Measurements from ENCODE around the gene MEGF11. TPM values are rescaled to one million over a fixed set of nuclear protein-coding genes. Genes with fewer than 3 reads are reported as not detected.
"Not testable (repeated sequence)": the region's sequence is repeated elsewhere in the genome, so short reads cannot be mapped to it uniquely, and the experiment has no call there.

MEGF11 gene
- total RNA-seq, 1 experiment from 2014 or later = not detected

- intact Hi-C loops (cut with micrococcal nuclease; ENCODE audit: unreplicated experiment) = loop anchor here (5.0 to 10.0 kb wide), 3 partner anchors 105 to 307 kb away; no protein-coding TSS in a partner anchor
- H3F3A ChIP-seq (ENCODE audit: insufficient read depth, low read depth) = no peaks in the 10 kb centered on the region
- H3K27ac ChIP-seq = no peak overlapping the region
- no peaks in the 10 kb centered on the region for H3K9me3 ChIP-seq (ENCODE audit: insufficient read depth, low read depth)
- BruUV-seq (replicated peaks) = no TSS peak
- no peak for TF ChIP-seq EZH2 (IDR thresholded peaks at IDR 0.05; ENCODE audit: low read depth)
- no peak for TF ChIP-seq CTCF (conservative IDR thresholded peaks at IDR 0.05)
- H3K4me3 ChIP-seq = no peak overlapping the region
- H3K27me3 ChIP-seq (ENCODE audit: insufficient read depth, low read depth) = no peaks in the 10 kb centered on the region
- no peaks in the 10 kb centered on the region for H3K36me3 ChIP-seq (ENCODE audit: low read depth)
- H3K9me2 ChIP-seq (ENCODE audit: insufficient read depth) = no peaks in the 10 kb centered on the region
- H3K4me2 ChIP-seq = no peak overlapping the region
- H3K4me1 ChIP-seq (replicated peaks; ENCODE audit: insufficient read depth) = no peaks in the 10 kb centered on the region
- no peak for DNase-seq
- no peak overlapping the region for H2AFZ ChIP-seq
- ChIA-PET POLR2A (ENCODE audit: unreplicated experiment) (interaction anchor here (0.7 kb wide), 1 partner anchor 40 kb away, joined by 7 read pairs; no protein-coding TSS in a partner anchor), CTCF (interaction anchor here (0.6 kb wide), 1 partner anchor 224 kb away, joined by 7 read pairs; no protein-coding TSS in a partner anchor)
- H3K79me2 ChIP-seq (ENCODE audit: low read depth) = no peaks in the 10 kb centered on the region
- no peaks in the 10 kb centered on the region for H4K20me1 ChIP-seq (ENCODE audit: insufficient read depth)
These were observed 273.7 kb downstream of the MEGF11 start for GRCh38 chr15:65979837-65980236.

DNA sequence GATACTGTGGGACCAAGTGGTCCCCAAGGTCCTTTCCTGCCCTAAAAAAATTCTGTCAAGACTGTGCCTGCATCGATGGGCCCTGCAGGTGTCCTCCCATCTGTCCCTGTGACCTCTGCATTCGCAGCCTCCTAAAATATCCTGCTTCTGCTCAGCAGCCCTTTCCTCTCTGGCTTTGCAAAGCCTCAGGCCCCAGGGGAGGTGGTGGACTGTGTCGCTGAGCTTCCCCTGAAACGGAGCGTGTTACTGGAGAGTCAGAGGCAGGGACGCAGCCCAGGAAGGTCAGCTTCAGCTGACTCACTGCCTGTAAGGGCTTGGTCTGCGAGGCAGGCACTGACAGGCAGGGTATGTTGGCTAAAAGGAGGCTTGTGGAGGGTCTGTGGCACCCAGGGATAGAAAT is 274.2 kb downstream of the MEGF11 start:
- Histone ChIP-seq H3K4me3 (no peak overlapping the region), H3K9me3 (ENCODE audit: insufficient read depth, low read depth) (no peaks in the 10 kb centered on the region), H2AFZ (no peak overlapping the region), H3K79me2 (ENCODE audit: low read depth) (no peaks in the 10 kb centered on the region), H3K4me1 (replicated peaks; ENCODE audit: insufficient read depth) (no peaks in the 10 kb centered on the region), H3K27ac (no peak overlapping the region), H3K9me2 (ENCODE audit: insufficient read depth) (no peaks in the 10 kb centered on the region), H3F3A (ENCODE audit: insufficient read depth, low read depth) (no peaks in the 10 kb centered on the region), H4K20me1 (ENCODE audit: insufficient read depth) (no peaks in the 10 kb centered on the region), H3K4me2 (no peak overlapping the region), H3K27me3 (ENCODE audit: insufficient read depth, low read depth) (no peaks in the 10 kb centered on the region), H3K36me3 (ENCODE audit: low read depth) (no peaks in the 10 kb centered on the region)
- intact Hi-C loops (cut with micrococcal nuclease; ENCODE audit: unreplicated experiment) = no loop called here
- TF ChIP-seq CTCF (conservative IDR thresholded peaks at IDR 0.05) (no peak), EZH2 (IDR thresholded peaks at IDR 0.05; ENCODE audit: low read depth) (no peak)
- no TSS peak for BruUV-seq (replicated peaks)
- POLR2A ChIA-PET (ENCODE audit: unreplicated experiment) = no interaction called here
- no peak for DNase-seq
- CTCF ChIA-PET = no interaction called here

DNA sequence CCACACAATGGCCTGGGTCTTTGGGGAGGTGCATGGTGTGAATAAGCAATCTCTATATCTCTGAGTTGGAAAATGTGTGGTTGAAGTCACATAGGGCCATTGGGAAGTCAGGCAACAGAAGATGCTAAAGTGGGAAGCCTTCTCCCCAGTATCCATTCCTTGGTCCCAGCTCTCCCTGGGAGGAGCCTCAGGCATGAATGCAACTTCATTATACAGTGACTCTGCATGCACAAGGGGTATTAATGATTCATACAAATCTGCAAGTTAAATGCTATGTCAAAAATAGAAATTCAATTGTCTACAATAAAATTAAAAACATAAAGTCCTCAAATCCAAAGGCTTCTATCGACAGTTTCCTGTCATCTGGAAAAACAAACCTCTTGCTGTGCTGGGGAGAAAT is 275.4 kb downstream of the MEGF11 start:
- H3F3A ChIP-seq (ENCODE audit: insufficient read depth, low read depth) = no peaks in the 10 kb centered on the region
- H3K79me2 ChIP-seq (ENCODE audit: low read depth) = no peaks in the 10 kb centered on the region
- intact Hi-C loops (cut with micrococcal nuclease; ENCODE audit: unreplicated experiment) = no loop called here
- no peaks in the 10 kb centered on the region for H3K27me3 ChIP-seq (ENCODE audit: insufficient read depth, low read depth)
- no peak overlapping the region for H2AFZ ChIP-seq
- no peaks in the 10 kb centered on the region for H3K4me1 ChIP-seq (replicated peaks; ENCODE audit: insufficient read depth)
- H3K4me3 ChIP-seq = no peak overlapping the region
- H3K36me3 ChIP-seq (ENCODE audit: low read depth) = no peaks in the 10 kb centered on the region
- ChIA-PET POLR2A (ENCODE audit: unreplicated experiment) (no interaction called here), CTCF (no interaction called here)
- H3K27ac ChIP-seq = no peak overlapping the region
- H3K9me2 ChIP-seq (ENCODE audit: insufficient read depth) = no peaks in the 10 kb centered on the region
- H3K4me2 ChIP-seq = no peak overlapping the region
- BruUV-seq (replicated peaks) = no TSS peak
- DNase-seq = no peak
- H3K9me3 ChIP-seq (ENCODE audit: insufficient read depth, low read depth) = no peaks in the 10 kb centered on the region
- no peaks in the 10 kb centered on the region for H4K20me1 ChIP-seq (ENCODE audit: insufficient read depth)
- TF ChIP-seq CTCF (conservative IDR thresholded peaks at IDR 0.05) = no peak
- no peak for TF ChIP-seq EZH2 (IDR thresholded peaks at IDR 0.05; ENCODE audit: low read depth)

GRCh38 chr15:65976196-65976595 is 277.4 kb downstream of the MEGF11 start:
- DNase-seq = peak in 1 of 2 experiments; percentile 35
- POLR2A ChIA-PET (ENCODE audit: unreplicated experiment); H3K4me1 ChIP-seq (replicated peaks; ENCODE audit: insufficient read depth); H3F3A ChIP-seq (ENCODE audit: insufficient read depth, low read depth); BruUV-seq (replicated peaks); H3K27ac ChIP-seq; H3K4me3 ChIP-seq; H3K9me2 ChIP-seq (ENCODE audit: insufficient read depth); H3K4me2 ChIP-seq; H3K27me3 ChIP-seq (ENCODE audit: insufficient read depth, low read depth); intact Hi-C loops (cut with micrococcal nuclease; ENCODE audit: unreplicated experiment); H3K9me3 ChIP-seq (ENCODE audit: insufficient read depth, low read depth); H3K79me2 ChIP-seq (ENCODE audit: low read depth); CTCF ChIA-PET; H4K20me1 ChIP-seq (ENCODE audit: insufficient read depth); H3K36me3 ChIP-seq (ENCODE audit: low read depth); H2AFZ ChIP-seq: not testable (repeated sequence)
